Kidney (tissue), 14 donors: Measurements from ENCODE around the gene SEPTIN10. TPM values are rescaled to one million over a fixed set of nuclear protein-coding genes. Genes with fewer than 3 reads are reported as not detected.

Experiments
- DNase-seq, 5 donors: peaks; one replicate each; pipeline ENCODE4 v3.0.0-alpha.2; 2013 to 2020
- FAIRE-seq: peaks from 2 replicates; lab custom pipeline; 2012; peaks lifted over from hg19 to GRCh38; lab: Jason Lieb, UNC
- H3K27ac ChIP-seq, 2 donors: one replicate each; pipeline ENCODE4 v1.7.0; 2013; ENCODE audit warnings: low read depth in 2 of 2, low read length in 2 of 2, inconsistent platforms in 1 of 2
- H3K27me3 ChIP-seq: one replicate; pipeline ENCODE4 v1.7.1; 2013; ENCODE audit warnings: low read length, inconsistent platforms; ENCODE audit not compliant: control insufficient read depth, insufficient read depth
- H3K36me3 ChIP-seq, 3 donors: one replicate each; pipeline versions ENCODE4 v1.7.0 to v1.7.1; 2013; ENCODE audit warnings: low read length in 3 of 3, control low read depth in 1 of 3, inconsistent platforms in 1 of 3; ENCODE audit not compliant: insufficient read depth in 3 of 3, control insufficient read depth in 2 of 3
- H3K4me1 ChIP-seq, 3 donors: one replicate each; pipeline versions ENCODE4 v1.7.0 to v1.7.1; 2013; ENCODE audit warnings: low read length in 3 of 3, inconsistent platforms in 1 of 3, low read depth in 1 of 3; ENCODE audit not compliant: control insufficient read depth in 2 of 3, insufficient read depth in 2 of 3
- H3K4me3 ChIP-seq, 3 donors: one replicate each; pipeline versions ENCODE4 v1.7.0 to v1.8.1; 2013; ENCODE audit warnings: low read length in 3 of 3, control low read depth in 1 of 3, inconsistent platforms in 1 of 3
- H3K9ac ChIP-seq, 3 donors: one replicate each; pipeline versions ENCODE4 v1.7.0 to v1.7.1; 2013; ENCODE audit warnings: low read length in 3 of 3, control low read depth in 1 of 3, inconsistent platforms in 1 of 3
- H3K9me3 ChIP-seq, 3 donors: one replicate each; pipeline versions ENCODE4 v1.7.0 to v1.7.1; 2013; ENCODE audit warnings: low read length in 3 of 3, control low read depth in 1 of 3, inconsistent platforms in 1 of 3; ENCODE audit not compliant: control insufficient read depth in 2 of 3, insufficient read depth in 1 of 3
- intact Hi-C: fragments of 100-400 bp; cut with DNase I; formaldehyde crosslinking; loops from one replicate; pipeline ENCODE4 v1.11.1; 2022
- polyA plus RNA-seq: library from polyadenylated mRNA; stranded (reverse); fragments of 350-450 nt; fragmentation: Illumina TruSeq; extraction: RNeasy Lipid Tissue Mini Kit (QIAGEN cat#74804); gene quantifications from one replicate; pipeline ENCODE4 v1.2.3, GENCODE V29; 2014; ENCODE audit warnings: low read depth, low replicate concordance; ENCODE audit not compliant: insufficient read depth
- total RNA-seq: library from RNA; stranded (reverse); fragmentation: NEBNext Ultra II Directional; extraction: Animal tissue kit (Norgen Biotek cat#: 25700); gene quantifications from one replicate; pipeline ENCODE4 v1.2.1, GENCODE V29; 2021
- TF ChIP-seq, protein P1 (sequence below): IDR thresholded peaks from 3 replicates; pipeline ENCODE4 v1.5.1; 2012; ENCODE audit warnings: mild to moderate bottlenecking, moderate library complexity, borderline replicate concordance; ENCODE audit not compliant: insufficient read depth; ENCODE audit errors: extremely low read depth
- donor health status: control.
- donor health status: control.
- donor health status: control.
- donor health status: control.
- donor health status: control.
- donor health status: DM: yes; HTN: yes; CAD: no.
- donor health status: Normal renal cell carcinoma (clear cell type).

SEPTIN10 gene
- total and polyA plus RNA-seq, 2 donors from 2014 or later: 20.8 to 80.7 TPM

DNA sequence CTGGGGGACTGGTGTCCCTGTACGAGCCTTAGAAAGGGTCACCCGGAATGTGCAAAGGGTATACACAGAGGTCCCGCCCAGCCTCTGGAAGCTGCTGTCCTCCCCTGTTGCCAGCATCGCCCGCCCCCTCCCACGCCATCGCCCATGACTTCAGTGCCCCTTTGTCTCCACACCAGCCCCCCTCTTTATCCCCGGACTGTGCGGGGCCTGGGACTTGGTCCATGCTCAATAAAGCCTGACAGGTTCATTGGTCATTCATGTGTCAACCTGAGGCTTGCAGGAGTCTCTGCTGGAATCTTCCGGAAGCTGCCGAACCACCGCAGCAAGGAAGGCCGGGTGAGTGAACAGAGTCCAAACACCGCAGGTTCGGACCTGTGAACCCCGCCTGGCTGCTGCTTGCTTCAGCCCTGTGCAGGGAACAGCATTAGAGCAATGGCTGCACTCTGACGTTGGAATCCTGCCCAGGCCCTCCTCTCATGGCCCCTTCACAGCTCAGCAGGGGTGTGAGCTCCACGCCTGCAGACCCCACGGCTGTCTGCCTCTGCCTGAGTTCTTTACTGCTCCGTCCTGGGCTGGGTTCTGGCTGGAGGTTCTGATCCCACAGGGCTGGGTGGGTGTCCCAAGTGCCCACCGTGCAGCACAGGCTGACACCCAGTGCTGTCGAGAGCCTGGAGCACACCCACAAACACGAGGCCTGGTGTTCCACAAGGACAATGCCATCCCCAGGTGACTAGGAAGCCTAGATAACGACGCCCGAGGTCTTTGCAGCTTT is 96.5 kb downstream of the SEPTIN10 start:
- Histone ChIP-seq H3K9ac (peak overlapping the region in 1 of 3 donors; percentile 34), H3K4me3 (no peak overlapping the region), H3K36me3 (no peaks in the 10 kb centered on the region), H3K9me3 (peaks cover 0 to 3% (median 0%) of the 10 kb centered on the region in 3 donors), H3K27ac (peak overlapping the region; percentile 76 to 83), H3K27me3 (peaks cover 3% of the 10 kb centered on the region), H3K4me1 (peaks cover 0 to 19% (median 15%) of the 10 kb centered on the region in 3 donors)
- FAIRE-seq (no peak), DNase-seq (peak in 1 of 5 donors; percentile 28)
- intact Hi-C loops: no loop called here
- TF ChIP-seq, protein P1, sequence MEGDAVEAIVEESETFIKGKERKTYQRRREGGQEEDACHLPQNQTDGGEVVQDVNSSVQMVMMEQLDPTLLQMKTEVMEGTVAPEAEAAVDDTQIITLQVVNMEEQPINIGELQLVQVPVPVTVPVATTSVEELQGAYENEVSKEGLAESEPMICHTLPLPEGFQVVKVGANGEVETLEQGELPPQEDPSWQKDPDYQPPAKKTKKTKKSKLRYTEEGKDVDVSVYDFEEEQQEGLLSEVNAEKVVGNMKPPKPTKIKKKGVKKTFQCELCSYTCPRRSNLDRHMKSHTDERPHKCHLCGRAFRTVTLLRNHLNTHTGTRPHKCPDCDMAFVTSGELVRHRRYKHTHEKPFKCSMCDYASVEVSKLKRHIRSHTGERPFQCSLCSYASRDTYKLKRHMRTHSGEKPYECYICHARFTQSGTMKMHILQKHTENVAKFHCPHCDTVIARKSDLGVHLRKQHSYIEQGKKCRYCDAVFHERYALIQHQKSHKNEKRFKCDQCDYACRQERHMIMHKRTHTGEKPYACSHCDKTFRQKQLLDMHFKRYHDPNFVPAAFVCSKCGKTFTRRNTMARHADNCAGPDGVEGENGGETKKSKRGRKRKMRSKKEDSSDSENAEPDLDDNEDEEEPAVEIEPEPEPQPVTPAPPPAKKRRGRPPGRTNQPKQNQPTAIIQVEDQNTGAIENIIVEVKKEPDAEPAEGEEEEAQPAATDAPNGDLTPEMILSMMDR: no peak

DNA sequence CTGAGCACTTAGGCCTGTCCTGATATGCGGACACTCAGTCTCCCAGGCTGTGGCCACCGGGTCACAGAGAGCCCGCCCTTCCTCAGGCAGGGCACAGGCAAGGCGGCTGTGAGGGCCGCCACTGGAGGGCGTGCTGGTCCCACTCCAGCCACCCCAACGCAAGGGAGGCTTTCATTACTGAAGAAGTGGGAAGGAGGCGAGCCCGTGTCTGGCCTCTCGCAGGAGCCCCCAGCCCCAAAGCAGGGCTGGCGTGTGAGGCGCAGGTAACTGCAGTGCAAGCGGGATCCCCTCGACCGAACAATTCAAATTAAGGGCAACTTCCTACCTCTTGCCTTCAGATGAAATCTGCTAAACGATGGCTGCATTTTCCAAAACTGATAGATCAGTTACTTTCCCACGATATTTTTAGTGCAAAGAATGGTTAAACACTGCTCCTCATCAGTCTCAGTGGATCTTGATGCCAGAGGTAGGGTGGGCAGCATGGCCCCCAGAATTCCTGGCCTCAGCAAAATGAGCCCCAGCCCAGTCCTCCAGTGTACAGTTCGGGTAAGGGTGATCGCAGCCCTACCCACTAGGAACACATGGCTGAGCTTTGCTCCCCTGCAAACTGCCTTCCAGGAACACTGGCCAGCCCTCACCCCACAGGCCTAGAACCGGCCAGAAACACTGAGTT is 97.2 kb downstream of the SEPTIN10 start:
- peaks cover 0 to 3% (median 0%) of the 10 kb centered on the region in 3 donors for H3K9me3 ChIP-seq
- peak overlapping the region in 1 of 3 donors; percentile 34 for H3K9ac ChIP-seq
- peak overlapping the region; percentile 70 to 83 for H3K27ac ChIP-seq
- H3K36me3 ChIP-seq: no peaks in the 10 kb centered on the region
- DNase-seq (peak in 4 of 5 donors; percentile 39 to 79 (median 65)), FAIRE-seq (no peak)
- peaks cover 0 to 19% (median 15%) of the 10 kb centered on the region in 3 donors for H3K4me1 ChIP-seq
- intact Hi-C loops: no loop called here
- peaks cover 3% of the 10 kb centered on the region for H3K27me3 ChIP-seq
- TF ChIP-seq, protein P1: peak; percentile 64
- H3K4me3 ChIP-seq: no peak overlapping the region

DNA sequence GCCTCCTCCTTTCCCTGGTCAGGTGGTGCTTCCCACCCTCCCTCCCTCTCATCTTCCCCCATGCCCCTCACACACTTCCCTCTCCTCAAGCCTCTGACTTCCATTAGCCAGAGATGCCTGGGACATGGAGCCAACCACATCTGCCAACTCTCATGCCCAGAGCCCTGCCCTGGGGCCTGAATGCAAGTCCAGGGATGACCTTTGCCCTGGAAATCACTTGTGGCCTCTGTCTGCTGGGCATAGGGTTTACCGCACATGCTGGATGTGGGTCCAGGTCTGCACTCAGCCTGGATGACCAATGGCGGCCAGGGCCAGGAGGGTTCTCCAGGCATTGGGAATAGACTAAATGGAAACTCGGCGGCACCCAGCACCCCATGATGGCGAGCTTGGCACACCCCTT is 98.9 kb downstream of the SEPTIN10 start:
- TF ChIP-seq, protein P1: no peak
- H3K4me3 ChIP-seq: no peak overlapping the region
- intact Hi-C loops: loop anchor here (5.0 kb wide), 1 partner anchor 388 kb away; the partner anchor contains the start of gene SH3RF3
- peaks cover 0 to 18% (median 17%) of the 10 kb centered on the region in 3 donors for H3K4me1 ChIP-seq
- H3K36me3 ChIP-seq: no peaks in the 10 kb centered on the region
- H3K27me3 ChIP-seq: peaks cover 3% of the 10 kb centered on the region
- no peak overlapping the region for H3K27ac ChIP-seq
- DNase-seq (no peak), FAIRE-seq (no peak)
- no peak overlapping the region for H3K9ac ChIP-seq
- H3K9me3 ChIP-seq: peaks cover 0 to 3% (median 0%) of the 10 kb centered on the region in 3 donors
